HepG2 (cell line): ENCODE measurements around the gene KRI1. TPM values are rescaled to one million over a fixed set of nuclear protein-coding genes. Genes with fewer than 3 reads are reported as not detected.
A peak's percentile ranks its signal among the peaks of the same experiment; 100 is the strongest.

Experiments used
- CBFB ChIP-seq: sonication (generic); formaldehyde crosslinking; IDR thresholded peaks from 2 replicates; pipeline ENCODE4 v1.4.0; 2020; ENCODE audit warnings: missing genetic modification reagents
- HNF1B ChIP-seq: sonication (generic); formaldehyde crosslinking; IDR thresholded peaks from 2 replicates; pipeline ENCODE4 v1.5.1; 2020; ENCODE audit warnings: mild to moderate bottlenecking, moderate library complexity, missing genetic modification reagents
- MYC ChIP-seq: sonication (generic); formaldehyde crosslinking; IDR thresholded peaks from 2 replicates; pipeline ENCODE4 v1.9.0; 2021; ENCODE audit warnings: missing genetic modification reagents, borderline replicate concordance
- MZF1 ChIP-seq: sonication (generic); formaldehyde crosslinking; IDR thresholded peaks from 2 replicates; pipeline ENCODE4 v1.8.1; 2023; ENCODE audit warnings: mild to moderate bottlenecking, missing genetic modification reagents, borderline replicate concordance
- PHF8 ChIP-seq: sonication (generic); formaldehyde crosslinking; IDR thresholded peaks from 2 replicates; pipeline ENCODE4 v1.5.0; 2020; ENCODE audit warnings: missing genetic modification reagents
- RFX3 ChIP-seq: IDR thresholded peaks from 2 replicates; pipeline ENCODE4 v1.6.1; 2016; ENCODE audit warnings: missing biosample characterization, missing genetic modification reagents
- SALL1 ChIP-seq: sonication (generic); formaldehyde crosslinking; IDR thresholded peaks from 2 replicates; pipeline ENCODE4 v1.8.0; 2022; ENCODE audit warnings: mild to moderate bottlenecking, missing genetic modification reagents
- ZBTB7B ChIP-seq: sonication (generic); formaldehyde crosslinking; IDR thresholded peaks from 2 replicates; pipeline ENCODE4 v1.4.0; 2020; ENCODE audit warnings: missing genetic modification reagents
- ZFAT ChIP-seq: sonication (generic); formaldehyde crosslinking; conservative IDR thresholded peaks from 2 replicates; pipeline ENCODE4 v1.8.1; 2023; ENCODE audit warnings: missing genetic modification reagents, inconsistent platforms
- ZFP90 ChIP-seq: sonication (generic); formaldehyde crosslinking; IDR thresholded peaks from 2 replicates; pipeline ENCODE4 v1.8.0; 2022; ENCODE audit warnings: missing genetic modification reagents, mild to moderate bottlenecking, inconsistent platforms, borderline replicate concordance
- ZNF101 ChIP-seq: sonication (generic); formaldehyde crosslinking; IDR thresholded peaks from 2 replicates; pipeline ENCODE4 v1.4.0; 2020; ENCODE audit warnings: mild to moderate bottlenecking, low read depth, missing genetic modification reagents, borderline replicate concordance
- ZNF382 ChIP-seq: sonication (generic); formaldehyde crosslinking; IDR thresholded peaks from 2 replicates; pipeline ENCODE4 v1.5.0; 2020; ENCODE audit warnings: missing genetic modification reagents, mild to moderate bottlenecking, borderline replicate concordance
- ZNF562 ChIP-seq: sonication (generic); formaldehyde crosslinking; IDR thresholded peaks from 2 replicates; pipeline ENCODE4 v1.8.0; 2022; ENCODE audit warnings: missing genetic modification reagents, borderline replicate concordance
- ZNF737 ChIP-seq: sonication (generic); formaldehyde crosslinking; IDR thresholded peaks from 2 replicates; pipeline ENCODE4 v1.5.0; 2020; ENCODE audit warnings: missing genetic modification reagents, mild to moderate bottlenecking, borderline replicate concordance
- ZNF792 ChIP-seq: IDR thresholded peaks from 2 replicates; pipeline ENCODE4 v1.6.1; 2016
- polyA plus RNA-seq, 8 experiments: library from polyadenylated mRNA; depleted of rRNA in 3 of 8; stranded (reverse) in 7 of 8; unstranded in 1 of 8; fragments of >200 nt; fragmentation: Illumina TruSeq in 4 of 8; extraction: Trizol in 4 of 8; gene quantifications; 2 replicates each; pipeline versions ENCODE4 v1.2.1 to v1.2.3, GENCODE V29; 2011 to 2016; ENCODE audit warnings: low read depth in 4 of 8, missing spikeins in 1 of 8, mixed read lengths in 1 of 8; ENCODE audit not compliant: insufficient read depth in 1 of 8
- total RNA-seq, 5 experiments: library from RNA; depleted of rRNA; stranded (reverse); fragments of >200 nt; fragmentation: Illumina TruSeq; extraction: Trizol; gene quantifications; 2 replicates each; pipeline ENCODE4 v1.2.3, GENCODE V29; 2016; ENCODE audit warnings: low read depth in 1 of 5
- TF ChIP-seq, protein P1 (sequence below): sonication (generic); formaldehyde crosslinking; IDR thresholded peaks from 2 replicates; pipeline ENCODE4 v1.4.0; 2020; ENCODE audit warnings: missing genetic modification reagents
- TF ChIP-seq, protein P2 (sequence below): IDR thresholded peaks from 2 replicates; pipeline ENCODE4 v1.6.1; 2016; ENCODE audit warnings: low read depth, control low read depth

KRI1 gene
- total and polyA plus RNA-seq, 2 of the 13 experiments (the other 11 are each of a cell fraction or from before 2014, with no cell fraction given): 9.1 to 11.7 TPM

GRCh38 chr19:10602330-10603083 lies 36.7 kb upstream of the KRI1 start (continued):
- TF ChIP-seq HNF1B (CRISPR knock-in tag) (peak; percentile 8; the same call in 1 of the 2 replicates), ZNF382 (no peak), ZNF737 (CRISPR knock-in tag) (no peak), ZNF562 (CRISPR knock-in tag) (no peak), CBFB (0 out of 2 replicates have a peak, but pooled peaks have one; percentile 21), ZFP90 (CRISPR knock-in tag) (no peak), ZBTB7B (CRISPR knock-in tag) (0 out of 2 replicates have a peak, but pooled peaks have one; percentile 54), ZNF792 (0 out of 2 replicates have a peak, but pooled peaks have one; percentile 13), RFX3 (no peak), PHF8 (CRISPR knock-in tag) (peak; percentile 67), ZFAT (CRISPR knock-in tag) (no peak), MYC (CRISPR knock-in tag) (peak; percentile 25; the same call in 1 of the 2 replicates), ZNF101 (CRISPR knock-in tag) (no peak), SALL1 (CRISPR knock-in tag) (0 out of 2 replicates have a peak, but pooled peaks have one; percentile 20), MZF1 (no peak)
- TF ChIP-seq, protein P1, sequence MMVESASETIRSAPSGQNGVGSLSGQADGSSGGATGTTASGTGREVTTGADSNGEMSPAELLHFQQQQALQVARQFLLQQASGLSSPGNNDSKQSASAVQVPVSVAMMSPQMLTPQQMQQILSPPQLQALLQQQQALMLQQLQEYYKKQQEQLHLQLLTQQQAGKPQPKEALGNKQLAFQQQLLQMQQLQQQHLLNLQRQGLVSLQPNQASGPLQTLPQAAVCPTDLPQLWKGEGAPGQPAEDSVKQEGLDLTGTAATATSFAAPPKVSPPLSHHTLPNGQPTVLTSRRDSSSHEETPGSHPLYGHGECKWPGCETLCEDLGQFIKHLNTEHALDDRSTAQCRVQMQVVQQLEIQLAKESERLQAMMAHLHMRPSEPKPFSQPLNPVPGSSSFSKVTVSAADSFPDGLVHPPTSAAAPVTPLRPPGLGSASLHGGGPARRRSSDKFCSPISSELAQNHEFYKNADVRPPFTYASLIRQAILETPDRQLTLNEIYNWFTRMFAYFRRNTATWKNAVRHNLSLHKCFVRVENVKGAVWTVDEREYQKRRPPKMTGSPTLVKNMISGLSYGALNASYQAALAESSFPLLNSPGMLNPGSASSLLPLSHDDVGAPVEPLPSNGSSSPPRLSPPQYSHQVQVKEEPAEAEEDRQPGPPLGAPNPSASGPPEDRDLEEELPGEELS (CRISPR knock-in tag): 0 out of 2 replicates have a peak, but pooled peaks have one; percentile 9
- TF ChIP-seq, protein P2, sequence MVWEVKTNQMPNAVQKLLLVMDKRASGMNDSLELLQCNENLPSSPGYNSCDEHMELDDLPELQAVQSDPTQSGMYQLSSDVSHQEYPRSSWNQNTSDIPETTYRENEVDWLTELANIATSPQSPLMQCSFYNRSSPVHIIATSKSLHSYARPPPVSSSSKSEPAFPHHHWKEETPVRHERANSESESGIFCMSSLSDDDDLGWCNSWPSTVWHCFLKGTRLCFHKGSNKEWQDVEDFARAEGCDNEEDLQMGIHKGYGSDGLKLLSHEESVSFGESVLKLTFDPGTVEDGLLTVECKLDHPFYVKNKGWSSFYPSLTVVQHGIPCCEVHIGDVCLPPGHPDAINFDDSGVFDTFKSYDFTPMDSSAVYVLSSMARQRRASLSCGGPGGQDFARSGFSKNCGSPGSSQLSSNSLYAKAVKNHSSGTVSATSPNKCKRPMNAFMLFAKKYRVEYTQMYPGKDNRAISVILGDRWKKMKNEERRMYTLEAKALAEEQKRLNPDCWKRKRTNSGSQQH (CRISPR knock-in tag): no peak
